Mesothelial cell of epicardium (in vitro differentiated cells): ENCODE results near the gene SPATS2L. TPM values are rescaled to one million over a fixed set of nuclear protein-coding genes. Genes with fewer than 3 reads are reported as not detected.

ENCODE experiments used
- DNase-seq, 2 experiments: peaks; one replicate each; pipeline ENCODE4 v3.0.0; 2021; ENCODE audit warnings: low spot score in 2 of 2; ENCODE audit not compliant: unreplicated experiment in 2 of 2
- H3K27ac Mint-ChIP-seq: 2 replicates; pipeline ENCODE4 v1.8.0; 2021; ENCODE audit warnings: mixed read lengths
- H3K27me3 Mint-ChIP-seq: 2 replicates; pipeline ENCODE4 v1.8.0; 2021; ENCODE audit warnings: low read depth, mixed read lengths
- H3K36me3 Mint-ChIP-seq: 2 replicates; pipeline ENCODE4 v1.8.0; 2021; ENCODE audit warnings: mixed read lengths
- H3K4me1 Mint-ChIP-seq: 2 replicates; pipeline ENCODE4 v1.8.0; 2021; ENCODE audit warnings: mixed read lengths
- H3K4me3 Mint-ChIP-seq: 2 replicates; pipeline ENCODE4 v1.8.0; 2021; ENCODE audit warnings: mild to moderate bottlenecking, moderate library complexity, mixed read lengths
- H3K9me3 Mint-ChIP-seq: 2 replicates; pipeline ENCODE4 v1.8.0; 2021; ENCODE audit warnings: mixed read lengths
- CTCF ChIP-seq: fragments of 200-600 bp; sonication (generic); IDR thresholded peaks from one replicate; pipeline ENCODE4 v1.5.0; 2021; ENCODE audit warnings: antibody characterized with exemption; ENCODE audit not compliant: unreplicated experiment
- total RNA-seq: library from RNA; stranded (reverse); gene quantifications from 3 replicates; pipeline ENCODE4 v1.2.1, GENCODE V29; 2021

Gene SPATS2L
- total RNA-seq, 1 donor from 2014 or later, result 84.8 TPM

- no peak for DNase-seq
- Mint-ChIP-seq H3K27me3 (no peaks in the 10 kb centered on the region), H3K9me3 (peaks cover 12% of the 10 kb centered on the region), H3K4me1 (peaks cover 29% of the 10 kb centered on the region), H3K36me3 (peaks cover 33% of the 10 kb centered on the region), H3K27ac (no peak overlapping the region), H3K4me3 (no peak overlapping the region)
- no peak for TF ChIP-seq CTCF
Measured at GRCh38 chr2:200488169-200488568, 181.7 kb downstream of the SPATS2L start.

DNA sequence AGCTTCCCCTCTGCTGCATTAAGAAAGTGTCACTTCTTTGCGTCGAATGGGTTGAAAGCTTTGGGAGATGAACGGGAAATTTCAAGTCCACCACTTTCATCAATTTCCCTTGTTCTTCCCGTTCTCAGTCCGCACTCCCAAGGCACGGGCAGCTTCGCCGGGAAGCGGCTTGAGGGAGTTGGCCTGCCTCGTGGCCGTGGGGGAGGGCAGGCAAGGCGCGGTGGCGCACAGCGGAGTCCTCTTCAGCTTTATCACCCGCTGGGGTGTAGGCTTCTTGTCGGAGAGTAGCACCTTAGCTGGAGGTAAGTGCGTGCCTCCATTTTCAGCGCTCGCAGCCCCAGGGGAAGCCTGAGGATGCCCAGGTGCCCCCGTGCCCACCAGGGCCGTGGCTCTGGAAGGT lies 183.5 kb downstream of the SPATS2L start:
- Mint-ChIP-seq H3K4me3 (no peak overlapping the region), H3K36me3 (peaks cover 43% of the 10 kb centered on the region), H3K4me1 (peaks cover 22% of the 10 kb centered on the region), H3K27me3 (no peaks in the 10 kb centered on the region), H3K27ac (no peak overlapping the region), H3K9me3 (peaks cover 12% of the 10 kb centered on the region)
- no peak for DNase-seq
- no peak for TF ChIP-seq CTCF

GRCh38 chr2:200492656-200493055 lies 186.2 kb downstream of the SPATS2L start:
- Mint-ChIP-seq H3K9me3 (peaks cover 12% of the 10 kb centered on the region), H3K27ac (no peak overlapping the region), H3K4me3 (no peak overlapping the region), H3K36me3 (peaks cover 50% of the 10 kb centered on the region), H3K4me1 (peaks cover 7% of the 10 kb centered on the region), H3K27me3 (no peaks in the 10 kb centered on the region)
- DNase-seq, result no peak
- no peak for TF ChIP-seq CTCF

DNA sequence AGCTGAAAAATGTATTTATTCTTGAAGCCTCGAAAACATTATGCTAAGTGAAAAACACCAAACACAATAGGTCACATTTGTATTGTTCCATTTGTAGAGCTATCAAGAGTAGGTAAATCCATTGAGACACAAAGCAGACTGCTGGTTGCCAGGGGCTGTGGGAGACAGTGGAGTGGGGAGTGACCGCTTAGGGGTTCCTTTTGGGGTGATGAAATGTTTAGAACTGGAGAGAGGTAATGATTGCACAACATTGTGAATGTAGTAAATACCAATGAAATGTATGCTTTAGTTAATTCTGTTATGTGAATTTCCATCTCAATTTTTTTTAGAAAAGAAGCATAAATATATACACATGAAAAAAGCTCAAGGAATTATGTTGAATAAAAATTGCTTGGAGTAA lies 187.6 kb downstream of the SPATS2L start:
- no peak overlapping the region for H3K27ac Mint-ChIP-seq
- peaks cover 51% of the 10 kb centered on the region for H3K36me3 Mint-ChIP-seq
- DNase-seq, result no peak
- no peak for TF ChIP-seq CTCF
- H3K9me3 Mint-ChIP-seq, result peaks cover 12% of the 10 kb centered on the region
- no peaks in the 10 kb centered on the region for H3K27me3 Mint-ChIP-seq
- no peak overlapping the region for H3K4me3 Mint-ChIP-seq
- H3K4me1 Mint-ChIP-seq, result no peaks in the 10 kb centered on the region

DNA sequence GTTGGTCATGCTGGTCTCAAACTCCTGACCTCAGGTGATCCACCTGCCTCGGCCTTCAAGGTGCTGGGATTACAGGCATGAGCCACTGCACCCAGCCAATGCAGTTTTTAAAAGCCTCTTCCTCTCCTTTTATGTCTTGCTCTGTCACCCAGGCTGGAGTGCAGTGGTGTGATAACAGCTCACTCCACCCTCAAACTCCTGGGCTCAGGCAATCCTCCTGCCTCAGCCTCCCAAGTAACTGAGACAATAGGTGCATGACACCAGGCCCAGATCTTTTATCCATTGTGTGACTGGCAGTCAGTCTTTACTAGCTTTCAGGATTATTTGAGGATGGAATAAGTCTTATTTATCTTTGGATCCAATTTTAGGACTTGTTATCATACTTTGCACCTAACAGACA lies 190.2 kb downstream of the SPATS2L start:
- no peaks in the 10 kb centered on the region for H3K27me3 Mint-ChIP-seq
- no peak overlapping the region for H3K4me3 Mint-ChIP-seq
- peaks cover under 1% of the 10 kb centered on the region for H3K9me3 Mint-ChIP-seq
- no peak for TF ChIP-seq CTCF
- H3K36me3 Mint-ChIP-seq, result peaks cover 34% of the 10 kb centered on the region
- no peaks in the 10 kb centered on the region for H3K4me1 Mint-ChIP-seq
- H3K27ac Mint-ChIP-seq, result no peak overlapping the region
- DNase-seq, result no peak
